Panc1 (cell line): Measurements from ENCODE around the gene THRSP. TPM values are rescaled to one million over a fixed set of nuclear protein-coding genes. Genes with fewer than 3 reads are reported as not detected.

Experiments used
- ATAC-seq: fragments of 200-7000 bp; cut with Tn5 transposase; 2 replicates; pipeline ENCODE4 v1.9.1; 2020; ENCODE audit warnings: mild to moderate bottlenecking, moderate library complexity
- BruUV-seq: library from RNA; stranded (reverse); fragments of 400-500 nt; replicated peaks from 2 replicates; lab custom pipeline; 2021; lab: Mats Ljungman, UMichigan
- CTCF ChIA-PET: fragments of 300-600 bp; sonication (Branson Sonifier 250); formaldehyde crosslinking; loops from one replicate; lab custom pipeline; 2022; ENCODE audit warnings: antibody characterized with exemption; lab: Charles Lee
- POLR2A ChIA-PET: fragments of 300-600 bp; sonication (Branson Sonifier 250); formaldehyde crosslinking; loops from one replicate; lab custom pipeline; 2022; ENCODE audit warnings: antibody characterized with exemption; lab: Charles Lee
- DNase-seq: peaks from one replicate; pipeline ENCODE4 v3.0.0-alpha.2; 2010; ENCODE audit warnings: low read depth, low spot score
- H3K27ac ChIP-seq: 2 replicates; pipeline ENCODE4 v1.5.1; 2011; ENCODE audit warnings: mild to moderate bottlenecking, low read length, inconsistent platforms
- H3K27me3 ChIP-seq: fragments of 200-500 bp; sonication (Bioruptor generic); 2 replicates; pipeline ENCODE4 v1.6.0; 2014; ENCODE audit warnings: low read length, inconsistent platforms; ENCODE audit not compliant: control insufficient read depth, insufficient read depth
- H3K36me3 ChIP-seq: fragments of 200-500 bp; sonication (Bioruptor generic); 2 replicates; pipeline ENCODE4 v1.5.1; 2014; ENCODE audit warnings: inconsistent platforms, mild to moderate bottlenecking, low read length, moderate library complexity; ENCODE audit not compliant: control insufficient read depth, insufficient read depth
- H3K4me1 ChIP-seq: 2 replicates; pipeline ENCODE4 v1.5.1; 2011; ENCODE audit warnings: inconsistent platforms, mild to moderate bottlenecking, low read length, moderate library complexity; ENCODE audit not compliant: control insufficient read depth, insufficient read depth
- H3K4me3 ChIP-seq, 2 experiments: 2 replicates each; pipeline ENCODE4 v1.5.1; 2011 to 2012; ENCODE audit warnings: low read depth in 2 of 2, low read length in 2 of 2, mild to moderate bottlenecking in 2 of 2, inconsistent platforms in 1 of 2, moderate library complexity in 1 of 2
- H3K9me3 ChIP-seq: fragments of 200-500 bp; sonication (Bioruptor generic); 2 replicates; pipeline ENCODE4 v1.5.1; 2014; ENCODE audit warnings: low read depth, mild to moderate bottlenecking, inconsistent platforms, low read length, moderate library complexity; ENCODE audit not compliant: control insufficient read depth, insufficient read depth
- CTCF ChIP-seq: fragments of 450-650 bp; IDR thresholded peaks from 2 replicates; pipeline ENCODE4 v1.5.1; 2017; ENCODE audit warnings: mild to moderate bottlenecking
- POLR2AphosphoS5 ChIP-seq: IDR thresholded peaks from 2 replicates; pipeline ENCODE4 v1.6.1; 2012; ENCODE audit warnings: mild to moderate bottlenecking, low read depth, low read length, moderate library complexity
- REST ChIP-seq, 2 experiments: IDR thresholded peaks; 2 replicates each; pipeline ENCODE4 v1.6.1; 2011 to 2012; ENCODE audit warnings: low read depth in 2 of 2, control low read depth in 1 of 2, low read length in 1 of 2, mild to moderate bottlenecking in 1 of 2, moderate library complexity in 1 of 2; ENCODE audit not compliant: insufficient read depth in 1 of 2
- SIN3A ChIP-seq: IDR thresholded peaks from 2 replicates; pipeline ENCODE4 v1.6.1; 2012; ENCODE audit warnings: low read depth, mild to moderate bottlenecking, low read length, moderate library complexity, borderline replicate concordance; ENCODE audit not compliant: insufficient read depth
- TCF7L2 ChIP-seq: IDR thresholded peaks from 2 replicates; pipeline ENCODE4 v1.6.1; 2011; ENCODE audit warnings: mild to moderate bottlenecking, low read depth, low read length, inconsistent platforms
- in situ Hi-C: cut with HindIII; loops from 2 replicates; pipeline ENCODE4 v1.10.0; 2016; ENCODE audit warnings: low sequenced_read_pairs, low pct_unique_long_range_greater_than_20kb
- intact Hi-C: fragments of 100-400 bp; cut with micrococcal nuclease; formaldehyde crosslinking; loops from one replicate; pipeline ENCODE4 v1.10.0; 2022; ENCODE audit not compliant: unreplicated experiment
- total RNA-seq: library from RNA; stranded (reverse); gene quantifications from one replicate; pipeline ENCODE4 v1.2.1, GENCODE V29; 2021; ENCODE audit not compliant: unreplicated experiment

Gene THRSP
- total RNA-seq, 1 experiment from 2014 or later = not detected

- ATAC-seq (no peak), DNase-seq (no peak)
- ChIA-PET CTCF (no interaction called here), POLR2A (no interaction called here)
- Histone ChIP-seq H3K36me3 (no peaks in the 10 kb centered on the region), H3K27me3 (no peaks in the 10 kb centered on the region), H3K4me1 (peaks cover 14% of the 10 kb centered on the region), H3K4me3 (no peak overlapping the region), H3K9me3 (no peaks in the 10 kb centered on the region), H3K27ac (no peak overlapping the region)
- TF ChIP-seq CTCF (no peak), SIN3A (no peak), TCF7L2 (no peak), REST (IDR thresholded peaks at IDR 0.05; ENCODE audit: insufficient read depth in 1 of 2, low read depth in 2 of 2, low read length in 1 of 2) (no peak), POLR2AphosphoS5 (no peak)
- intact Hi-C loops (no loop called here), in situ Hi-C loops (no loop called here)
- TSS peak; percentile 76 for BruUV-seq
Observed at GRCh38 chr11:78015878-78016277, 47.8 kb upstream of the THRSP start.

DNA sequence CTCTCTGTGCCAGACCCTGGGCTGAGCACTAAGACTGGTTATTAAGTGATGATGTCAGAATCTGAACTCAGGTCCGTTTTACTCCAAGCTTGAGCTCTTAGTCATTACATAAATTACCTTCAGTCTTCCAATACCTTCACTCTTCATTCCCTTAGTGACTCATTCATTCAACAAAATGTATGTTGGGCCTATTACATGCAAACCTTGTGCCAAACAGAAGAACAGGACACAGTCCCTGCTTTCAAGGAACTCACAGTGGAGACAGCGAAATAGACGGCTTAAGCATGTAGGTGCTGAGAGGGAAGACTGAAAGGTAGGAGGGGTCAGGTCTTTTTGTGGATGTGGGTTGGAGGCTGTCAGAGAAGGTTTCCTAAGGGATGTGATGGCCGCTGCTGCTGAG is 43.9 kb upstream of the THRSP start:
- intact Hi-C loops = no loop called here
- in situ Hi-C loops = no loop called here
- TF ChIP-seq SIN3A (no peak), POLR2AphosphoS5 (no peak), TCF7L2 (no peak), REST (IDR thresholded peaks at IDR 0.05; ENCODE audit: insufficient read depth in 1 of 2, low read depth in 2 of 2, low read length in 1 of 2) (no peak), CTCF (no peak)
- ATAC-seq (peak; percentile 14; the same call in 1 of the 2 replicates), DNase-seq (no peak)
- no peak overlapping the region for H3K4me3 ChIP-seq
- ChIA-PET POLR2A (interaction anchor here (1.1 kb wide), 1 partner anchor 11 kb away, joined by 3 read pairs; no protein-coding TSS in a partner anchor), CTCF (no interaction called here)
- no peaks in the 10 kb centered on the region for H3K36me3 ChIP-seq
- no peak overlapping the region for H3K27ac ChIP-seq
- peaks cover 22% of the 10 kb centered on the region for H3K4me1 ChIP-seq
- no TSS peak for BruUV-seq
- no peaks in the 10 kb centered on the region for H3K27me3 ChIP-seq
- H3K9me3 ChIP-seq = no peaks in the 10 kb centered on the region
